H4 (cell line): Measurements from ENCODE around the gene TTC34. TPM values are rescaled to one million over a fixed set of nuclear protein-coding genes. Genes with fewer than 3 reads are reported as not detected.

Experiments used
- DNase-seq: peaks from one replicate; pipeline ENCODE4 v3.0.0-alpha.2; 2015; ENCODE audit warnings: low spot score
- total RNA-seq: library from RNA; depleted of rRNA; stranded (reverse); fragments of >200 nt; shearing (Covaris generic); gene quantifications from 2 replicates; pipeline ENCODE4 v1.2.3, GENCODE V29; 2014; rRNA removed

TTC34 gene
- total RNA-seq, 1 experiment from 2014 or later, result 0.10 TPM

DNA sequence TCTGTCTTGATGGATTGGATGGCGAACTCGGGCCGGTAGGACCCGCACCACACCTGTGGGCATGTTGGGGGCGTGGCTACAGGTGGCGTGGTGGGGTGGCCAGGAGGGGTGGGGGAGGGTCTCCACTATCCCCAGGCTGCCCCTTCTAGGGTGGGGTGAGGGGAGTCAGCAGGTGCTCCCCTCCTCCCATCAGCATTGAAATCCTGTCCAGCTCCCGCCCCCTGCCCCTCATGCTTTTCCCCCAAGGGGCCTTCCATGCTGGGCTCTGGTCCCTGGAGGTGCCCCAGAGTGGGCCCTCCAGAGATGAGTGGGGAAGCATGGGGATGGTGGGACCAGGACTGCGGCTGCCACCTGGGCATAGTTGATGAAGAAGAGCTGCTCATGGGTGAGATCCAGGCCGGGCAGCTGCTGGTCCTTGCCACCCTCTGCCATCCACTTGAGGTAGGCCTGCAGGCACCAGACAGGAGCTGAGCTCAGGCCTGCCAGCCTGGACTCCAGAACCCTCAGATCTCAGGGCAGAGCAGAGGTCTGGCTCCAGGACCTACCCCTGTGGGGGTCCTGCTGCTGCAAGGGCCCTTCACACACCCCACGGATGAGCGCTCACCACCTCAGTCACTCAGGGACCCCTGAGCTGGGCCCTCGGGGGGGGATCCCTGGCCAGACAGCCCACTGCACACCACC lies 209.8 kb downstream of the TTC34 start:
- DNase-seq, result no peak

GRCh38 chr1:2591233-2591580 lies 210.3 kb downstream of the TTC34 start:
- no peak for DNase-seq

DNA sequence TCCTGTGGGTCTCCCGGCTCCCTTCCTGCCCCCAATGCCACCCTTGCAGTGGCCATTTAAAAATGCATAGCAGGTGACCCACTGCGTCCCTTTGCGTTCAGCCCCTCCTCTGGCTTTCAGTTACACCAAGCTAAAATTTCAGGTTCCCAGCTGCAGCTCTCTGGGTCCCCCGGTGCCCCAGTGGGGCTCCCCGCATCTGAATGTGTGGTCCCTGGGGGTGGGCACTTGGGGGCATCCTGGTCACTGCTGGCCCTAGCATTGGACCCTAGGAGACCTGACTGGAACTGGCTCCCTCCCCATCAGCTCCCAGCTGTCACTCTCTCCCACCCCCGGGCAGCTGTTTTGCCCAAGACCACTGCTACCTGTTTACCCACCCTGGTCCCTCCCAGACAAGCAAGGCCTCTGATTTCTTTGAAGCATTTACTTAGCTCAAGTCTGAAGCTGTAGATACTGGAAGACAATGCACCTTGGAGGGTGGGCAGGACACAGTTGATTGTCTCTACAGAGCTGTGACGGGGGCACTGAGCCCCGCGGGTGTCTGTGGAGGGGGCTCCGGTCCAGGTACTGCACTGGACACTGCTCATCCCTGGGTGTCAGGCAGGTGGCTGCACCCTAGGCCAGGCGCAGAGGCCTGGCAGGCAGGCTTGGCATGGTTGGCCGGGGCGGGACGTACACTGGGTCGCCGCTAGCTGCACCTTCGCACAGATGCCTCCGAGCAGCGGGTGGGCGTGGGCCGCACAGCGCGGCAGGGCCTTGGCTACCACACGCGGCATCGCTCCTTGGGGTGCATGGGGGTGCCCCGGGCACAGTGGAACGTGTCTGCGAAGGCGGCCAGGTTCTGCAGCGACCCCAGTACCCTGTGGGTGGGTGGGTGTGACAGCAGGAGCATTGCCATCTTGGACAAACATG lies 211.0 kb downstream of the TTC34 start:
- DNase-seq, result no peak

- no peak for DNase-seq
These were observed 211.9 kb downstream of the TTC34 start for GRCh38 chr1:2589431-2590232.

GRCh38 chr1:2588661-2589430 lies 212.6 kb downstream of the TTC34 start:
- DNase-seq, result no peak

- no peak for DNase-seq
These were observed 213.5 kb downstream of the TTC34 start for GRCh38 chr1:2587860-2588571.

DNA sequence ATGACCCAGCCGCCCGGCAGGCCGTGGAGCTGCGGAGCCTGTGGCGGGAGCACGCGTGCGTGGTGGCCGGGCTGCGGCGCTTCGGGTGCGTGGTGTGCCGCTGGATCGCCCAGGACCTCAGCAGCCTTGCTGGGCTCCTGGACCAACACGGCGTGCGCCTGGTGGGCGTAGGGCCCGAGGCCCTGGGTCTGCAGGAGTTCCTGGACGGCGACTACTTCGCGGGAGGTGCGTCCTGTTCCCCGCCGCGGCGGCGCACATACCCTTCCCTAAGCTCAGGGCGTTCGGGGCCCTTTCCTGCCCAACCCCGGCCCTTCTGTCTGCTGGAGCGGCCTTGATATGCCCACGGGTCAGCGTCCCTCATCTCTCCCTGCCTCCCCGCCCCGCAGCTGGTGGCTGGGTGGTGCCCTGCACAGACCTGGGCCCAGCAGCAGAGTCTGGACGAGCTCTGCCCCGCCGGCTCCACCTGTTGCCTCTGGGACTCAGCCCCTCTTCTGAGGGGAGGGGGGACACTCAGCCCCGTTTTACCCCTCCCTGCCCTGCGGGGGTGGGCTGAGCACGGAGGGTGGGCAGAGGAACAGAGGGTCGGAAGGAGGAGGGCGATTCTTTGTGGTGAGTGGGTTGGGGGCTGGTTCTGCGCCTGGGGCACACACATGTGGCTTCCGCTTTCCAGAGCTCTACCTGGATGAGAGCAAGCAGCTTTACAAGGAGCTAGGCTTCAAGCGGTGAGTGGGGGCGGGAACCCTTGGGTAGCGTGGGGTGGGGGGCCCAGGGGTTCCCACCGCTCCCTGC lies 214.2 kb downstream of the TTC34 start:
- DNase-seq, result no peak

DNA sequence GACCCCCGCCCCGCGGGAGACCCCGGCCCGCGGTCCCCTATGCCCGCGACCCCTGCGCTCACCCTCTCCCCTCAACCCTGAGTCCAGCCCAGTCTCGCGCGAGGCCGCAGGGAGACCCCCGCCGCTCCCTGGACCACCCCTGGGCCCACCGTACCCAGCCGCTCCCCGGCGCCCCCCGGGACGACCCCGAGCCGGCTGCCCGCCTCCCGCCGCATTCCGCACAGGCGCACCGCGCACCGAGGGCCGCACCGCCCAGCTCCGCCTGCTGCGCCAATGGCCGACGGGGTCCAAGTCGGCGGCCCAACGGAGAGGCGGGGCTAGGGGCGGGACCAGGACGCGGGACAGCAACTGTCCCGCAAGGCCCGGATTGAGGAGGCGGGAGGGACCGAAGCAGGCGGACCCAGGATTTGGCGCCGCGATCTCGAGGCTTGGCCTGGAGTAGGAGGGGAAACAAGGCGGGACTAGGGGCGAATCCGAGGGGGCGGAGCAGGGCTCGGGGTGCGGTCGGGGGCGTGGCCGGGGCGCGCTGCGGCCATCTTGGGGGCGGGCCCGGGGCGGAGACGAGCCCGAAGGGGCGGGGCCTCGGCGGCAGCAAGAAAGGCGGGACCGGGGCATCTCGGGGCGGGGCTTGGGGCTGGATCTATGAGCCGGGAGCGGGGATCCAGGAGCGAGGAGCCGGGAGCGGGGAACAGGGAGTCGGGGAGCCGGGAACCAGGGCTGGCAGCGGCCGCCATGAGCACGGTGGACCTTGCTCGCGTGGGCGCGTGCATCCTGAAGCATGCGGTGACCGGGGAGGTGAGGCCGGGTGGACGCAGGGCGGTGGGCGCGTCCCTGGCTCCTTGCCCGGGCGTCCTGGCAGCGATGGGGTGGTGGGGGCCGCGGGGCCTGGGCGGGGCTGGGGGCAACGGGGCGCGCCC lies 215.1 kb downstream of the TTC34 start, which contains the start of gene PRXL2B:
PRXL2B (plus strand) TSS at position 624 of the 917 bp plus-strand sequence; CDS start at position 733, 109 bp downstream.
- DNase-seq, result peak; percentile 98

Other genes with a start within 250 kb of the TTC34 start
- 3.3 and 9.1 TPM in 2 replicates for gene TNFRSF14, start 245.3 kb downstream of the TTC34 start, total RNA-seq
- 18.8 and 29.0 TPM in 2 replicates for gene PRXL2B, start 214.9 kb downstream of the TTC34 start, total RNA-seq
- gene MMEL1, start 168.7 kb downstream of the TTC34 start, total RNA-seq, result not detected in 2 replicates
- gene ACTRT2, start 219.8 kb upstream of the TTC34 start, total RNA-seq, result not detected in 2 replicates